ENCODE data around the gene GTF2H2C. TPM values are rescaled to one million over a fixed set of nuclear protein-coding genes. Genes with fewer than 3 reads are reported as not detected.

GTF2H2C gene
- total RNA-seq, 1 donor from 2014 or later, result 18.0 TPM

DNA sequence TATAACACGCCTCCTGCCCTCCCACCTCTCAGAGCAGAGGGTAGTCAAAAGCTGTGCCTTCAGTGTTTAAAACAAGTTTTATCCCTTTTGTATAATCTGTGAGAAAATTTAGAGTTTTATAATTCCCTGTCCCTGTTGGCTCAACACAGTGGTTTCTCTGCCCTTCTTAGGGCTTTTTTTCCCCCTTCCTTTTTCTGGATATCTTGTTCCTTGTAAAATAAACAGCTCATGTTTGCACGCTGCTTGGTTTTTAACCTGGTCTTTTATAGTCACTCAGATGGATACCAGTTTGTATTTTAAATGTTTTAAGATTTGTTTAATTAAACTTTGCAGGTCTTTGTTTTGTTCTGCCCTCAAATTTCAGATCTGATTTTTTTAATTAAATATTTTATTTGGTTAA lies 40.7 kb upstream of the GTF2H2C start:
- Histone ChIP-seq H3K9me3 (replicated peaks) (no peaks in the 10 kb centered on the region), H3K4me3 (no peak overlapping the region), H3K27me3 (ENCODE audit: low read depth) (no peaks in the 10 kb centered on the region), H3K27ac (replicated peaks) (no peak overlapping the region), H3K4me1 (no peaks in the 10 kb centered on the region), H3K36me3 (no peaks in the 10 kb centered on the region)
- TF ChIP-seq, protein P1, sequence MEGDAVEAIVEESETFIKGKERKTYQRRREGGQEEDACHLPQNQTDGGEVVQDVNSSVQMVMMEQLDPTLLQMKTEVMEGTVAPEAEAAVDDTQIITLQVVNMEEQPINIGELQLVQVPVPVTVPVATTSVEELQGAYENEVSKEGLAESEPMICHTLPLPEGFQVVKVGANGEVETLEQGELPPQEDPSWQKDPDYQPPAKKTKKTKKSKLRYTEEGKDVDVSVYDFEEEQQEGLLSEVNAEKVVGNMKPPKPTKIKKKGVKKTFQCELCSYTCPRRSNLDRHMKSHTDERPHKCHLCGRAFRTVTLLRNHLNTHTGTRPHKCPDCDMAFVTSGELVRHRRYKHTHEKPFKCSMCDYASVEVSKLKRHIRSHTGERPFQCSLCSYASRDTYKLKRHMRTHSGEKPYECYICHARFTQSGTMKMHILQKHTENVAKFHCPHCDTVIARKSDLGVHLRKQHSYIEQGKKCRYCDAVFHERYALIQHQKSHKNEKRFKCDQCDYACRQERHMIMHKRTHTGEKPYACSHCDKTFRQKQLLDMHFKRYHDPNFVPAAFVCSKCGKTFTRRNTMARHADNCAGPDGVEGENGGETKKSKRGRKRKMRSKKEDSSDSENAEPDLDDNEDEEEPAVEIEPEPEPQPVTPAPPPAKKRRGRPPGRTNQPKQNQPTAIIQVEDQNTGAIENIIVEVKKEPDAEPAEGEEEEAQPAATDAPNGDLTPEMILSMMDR (IDR thresholded peaks at IDR 0.05; ENCODE audit: borderline replicate concordance), result no peak
- intact Hi-C loops (cut with micrococcal nuclease), result no loop called here
- no peak for DNase-seq

DNA sequence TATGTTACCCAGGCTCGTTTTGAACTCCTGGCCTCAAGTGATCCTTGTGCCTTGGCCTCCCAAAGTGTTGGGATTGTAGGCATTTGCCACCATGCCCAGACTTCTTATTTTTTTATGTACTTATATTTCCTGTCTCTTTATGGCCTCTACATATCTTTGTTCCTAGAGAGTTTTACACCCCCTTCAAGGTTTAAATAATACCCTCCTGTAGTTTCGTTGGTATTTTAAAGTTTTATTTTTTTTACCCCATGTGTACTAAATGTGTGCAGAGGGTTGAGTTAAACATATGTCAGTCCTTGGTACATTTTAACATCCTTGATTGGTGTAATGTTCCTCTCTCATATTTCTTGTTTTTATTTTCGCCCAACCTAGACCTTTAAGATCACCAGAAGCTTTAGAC lies 38.0 kb upstream of the GTF2H2C start:
- Histone ChIP-seq H3K36me3 (no peaks in the 10 kb centered on the region), H3K27me3 (ENCODE audit: low read depth) (peaks cover 4% of the 10 kb centered on the region), H3K9me3 (replicated peaks) (no peaks in the 10 kb centered on the region), H3K27ac (replicated peaks) (no peak overlapping the region), H3K4me1 (no peaks in the 10 kb centered on the region), H3K4me3 (no peak overlapping the region)
- intact Hi-C loops (cut with micrococcal nuclease), result no loop called here
- TF ChIP-seq, protein P1 (IDR thresholded peaks at IDR 0.05; ENCODE audit: borderline replicate concordance), result no peak
- DNase-seq, result no peak

- Histone ChIP-seq H3K27ac (replicated peaks) (no peak overlapping the region), H3K4me3 (no peak overlapping the region), H3K36me3 (no peaks in the 10 kb centered on the region), H3K4me1 (no peaks in the 10 kb centered on the region), H3K9me3 (replicated peaks) (no peaks in the 10 kb centered on the region), H3K27me3 (ENCODE audit: low read depth) (peaks cover 10% of the 10 kb centered on the region)
- intact Hi-C loops (cut with micrococcal nuclease), result no loop called here
- TF ChIP-seq, protein P1 (IDR thresholded peaks at IDR 0.05; ENCODE audit: borderline replicate concordance), result no peak
- no peak for DNase-seq
Measured at GRCh38 chr5:69525490-69525889, 34.5 kb upstream of the GTF2H2C start.

- Histone ChIP-seq H3K36me3 (no peaks in the 10 kb centered on the region), H3K4me3 (no peak overlapping the region), H3K4me1 (no peaks in the 10 kb centered on the region), H3K27me3 (ENCODE audit: low read depth) (peaks cover 10% of the 10 kb centered on the region), H3K27ac (replicated peaks) (no peak overlapping the region), H3K9me3 (replicated peaks) (no peaks in the 10 kb centered on the region)
- intact Hi-C loops (cut with micrococcal nuclease), result no loop called here
- TF ChIP-seq, protein P1 (IDR thresholded peaks at IDR 0.05; ENCODE audit: borderline replicate concordance), result no peak
- DNase-seq, result no peak
Measured at GRCh38 chr5:69526660-69527059, 33.3 kb upstream of the GTF2H2C start.

DNA sequence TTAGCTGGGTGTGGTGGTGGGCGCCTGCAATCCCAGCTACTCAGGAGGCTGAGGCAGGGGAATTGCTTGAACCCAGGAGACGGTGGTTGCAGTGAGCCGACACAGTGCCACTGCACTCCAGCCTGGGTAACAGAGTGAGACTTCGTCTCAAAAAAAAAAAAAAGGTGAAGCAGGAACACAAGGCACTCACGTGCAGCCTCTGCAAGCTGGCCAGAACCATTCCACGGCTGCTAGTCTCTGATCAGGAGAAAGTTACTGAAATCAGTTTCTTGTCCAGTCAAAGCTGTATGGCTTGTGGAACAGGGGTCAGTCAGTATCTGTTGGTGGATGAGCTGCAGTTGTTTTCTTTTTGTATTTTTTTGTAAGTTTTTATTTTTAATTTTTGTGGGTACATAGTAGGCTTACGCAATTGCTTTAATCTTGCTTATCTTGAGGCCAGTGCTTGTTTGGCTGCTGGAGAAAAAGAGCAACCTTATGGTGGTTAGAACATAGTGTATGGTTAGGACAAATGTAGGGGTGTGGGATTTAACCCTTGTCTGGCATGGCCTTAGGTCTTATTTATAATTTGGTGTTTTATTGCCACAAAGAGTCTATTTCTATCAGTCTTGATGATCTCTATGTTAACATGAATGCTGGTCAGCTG lies 32.7 kb upstream of the GTF2H2C start:
- TF ChIP-seq, protein P1 (IDR thresholded peaks at IDR 0.05; ENCODE audit: borderline replicate concordance), result no peak
- Histone ChIP-seq H3K27me3 (ENCODE audit: low read depth) (peaks cover 10% of the 10 kb centered on the region), H3K36me3 (no peaks in the 10 kb centered on the region), H3K4me1 (no peaks in the 10 kb centered on the region), H3K27ac (replicated peaks) (no peak overlapping the region), H3K4me3 (no peak overlapping the region), H3K9me3 (replicated peaks) (no peaks in the 10 kb centered on the region)
- DNase-seq, result no peak
- intact Hi-C loops (cut with micrococcal nuclease), result no loop called here

Measured in left ventricle myocardium inferior (tissue), 1 donor.